Erythroblast (primary cell): Measurements from ENCODE around the gene ADAM12.

Experiments used
- DNase-seq, 2 experiments: peaks; one replicate each; lab custom pipeline; 2025; lab: John Stamatoyannopoulos, UW
- GATA1 ChIP-seq: IDR thresholded peaks from 2 replicates; pipeline ENCODE4 v1.6.1; 2011; ENCODE audit warnings: low read depth, mild to moderate bottlenecking, control low read depth, low read length, moderate library complexity
- POLR2A ChIP-seq: IDR thresholded peaks from 2 replicates; pipeline ENCODE4 v1.6.1; 2011; ENCODE audit warnings: mild to moderate bottlenecking, low read length

ADAM12 gene

DNA sequence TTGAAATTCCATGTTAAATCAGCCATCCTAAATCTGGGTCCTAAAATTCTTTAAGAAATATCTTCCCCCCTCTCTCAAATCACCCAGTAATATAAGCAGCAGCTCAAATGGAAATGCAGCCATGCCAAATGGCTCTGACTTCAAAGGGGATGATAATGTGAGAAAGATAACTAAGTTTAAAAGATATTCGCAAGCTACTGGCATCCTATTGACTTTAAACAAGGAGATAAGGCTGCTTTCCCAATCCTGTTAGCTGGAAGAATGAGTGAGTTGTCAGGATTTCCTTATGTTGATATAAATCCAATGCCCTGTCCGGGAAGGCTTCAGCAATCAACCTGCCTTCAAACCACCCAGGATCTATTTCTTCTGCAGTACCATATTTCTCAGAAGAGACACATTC, 320.0 kb downstream of the ADAM12 start:
- TF ChIP-seq GATA1: no peak
- no peak for TF ChIP-seq POLR2A

DNA sequence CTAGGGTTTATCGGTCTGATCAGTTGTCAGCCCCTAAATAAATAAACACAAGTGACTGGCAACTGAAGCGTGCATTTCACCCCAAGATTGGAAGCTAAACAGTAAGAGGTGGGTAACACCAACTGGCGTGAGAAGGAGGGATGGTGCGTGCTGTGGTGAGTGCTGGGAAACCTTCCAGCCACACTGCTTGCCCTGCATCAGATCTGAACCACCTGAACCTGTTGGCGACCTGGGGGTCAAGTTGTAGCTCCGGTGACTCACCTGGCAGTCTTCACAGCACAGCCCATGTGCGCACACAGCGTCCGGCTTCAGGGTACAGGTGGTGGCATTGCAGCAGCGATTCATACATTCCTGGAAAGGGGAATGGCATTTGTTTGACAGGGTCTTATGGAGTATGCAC, 321.8 kb downstream of the ADAM12 start:
- TF ChIP-seq POLR2A (no peak), GATA1 (no peak)
- no peak for DNase-seq

More for the DNA sequence above, 320.0 kb downstream of the ADAM12 start:
- DNase-seq: no peak

DNA sequence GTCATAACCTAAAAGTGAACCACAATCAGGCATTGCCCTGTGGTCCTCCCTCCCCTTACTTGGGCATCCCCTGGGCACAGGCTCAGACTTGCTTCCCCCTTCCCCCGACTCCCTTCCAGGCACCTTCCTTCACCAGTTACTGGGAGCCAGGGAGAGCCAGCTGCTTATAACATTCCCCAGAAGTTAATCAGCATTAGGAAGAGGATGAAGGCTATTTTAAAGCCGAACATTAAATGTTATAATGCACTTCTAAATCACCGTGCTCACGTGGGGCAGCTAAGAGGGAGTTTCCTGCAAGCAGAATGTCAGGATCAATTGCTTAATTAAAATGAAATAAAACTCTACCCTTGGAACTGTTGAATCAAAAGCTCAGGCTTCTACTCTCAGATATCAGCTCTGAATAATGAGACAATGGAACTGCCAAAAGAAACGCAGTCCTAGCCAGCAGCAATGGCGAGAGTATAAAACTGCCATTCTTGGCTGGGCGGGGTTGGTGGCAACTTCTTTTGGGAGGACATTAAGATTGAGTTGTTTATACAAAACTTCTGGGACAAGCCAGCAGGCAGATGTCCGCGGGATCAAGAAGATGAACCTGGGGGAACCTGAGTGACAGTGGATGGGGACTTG, 322.4 kb downstream of the ADAM12 start:
- no peak for TF ChIP-seq GATA1
- TF ChIP-seq POLR2A: no peak
- no peak for DNase-seq

DNA sequence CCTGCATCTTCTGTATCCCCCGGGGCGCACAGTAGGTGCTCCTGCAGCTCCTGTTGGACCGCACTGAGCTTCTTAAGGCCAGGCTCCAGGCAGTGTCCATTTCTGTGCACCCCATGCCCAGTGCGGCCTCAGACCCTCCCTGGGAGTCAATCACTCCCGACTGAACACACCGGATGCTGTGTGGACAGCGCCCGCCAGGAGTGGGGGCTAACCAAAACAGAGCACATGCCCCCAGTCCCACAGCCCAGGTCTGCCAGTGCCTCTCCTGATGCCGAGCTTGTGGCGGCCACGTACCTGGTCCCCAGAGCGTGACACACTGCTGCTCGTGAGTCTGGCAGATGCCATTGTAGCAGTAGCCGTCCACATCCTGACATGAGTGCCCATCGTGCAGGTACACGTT, 323.8 kb downstream of the ADAM12 start:
- DNase-seq: no peak
- no peak for TF ChIP-seq POLR2A
- no peak for TF ChIP-seq GATA1

DNA sequence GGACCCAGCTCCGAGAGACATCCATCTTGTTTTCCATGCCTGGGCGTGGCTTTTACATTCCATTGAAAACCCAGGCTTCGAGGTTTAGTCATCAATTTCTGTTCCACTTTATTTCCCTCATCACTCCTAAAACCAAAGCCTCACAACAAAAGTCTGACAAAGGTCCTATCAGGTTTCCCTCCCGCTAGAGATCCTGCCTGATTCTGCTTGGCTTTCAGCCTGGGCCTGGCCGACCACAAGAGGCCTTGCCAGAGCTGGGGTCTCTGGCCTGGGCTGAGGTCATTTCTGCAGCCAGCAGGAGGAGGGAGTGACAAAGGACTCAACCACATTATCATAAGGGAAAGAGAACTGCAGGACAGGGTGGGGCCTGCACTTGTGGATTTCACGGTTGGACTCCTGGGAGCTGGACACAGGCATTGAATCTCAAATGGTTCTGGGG, 324.9 kb downstream of the ADAM12 start:
- TF ChIP-seq POLR2A (no peak), GATA1 (no peak)
- DNase-seq: no peak

DNA sequence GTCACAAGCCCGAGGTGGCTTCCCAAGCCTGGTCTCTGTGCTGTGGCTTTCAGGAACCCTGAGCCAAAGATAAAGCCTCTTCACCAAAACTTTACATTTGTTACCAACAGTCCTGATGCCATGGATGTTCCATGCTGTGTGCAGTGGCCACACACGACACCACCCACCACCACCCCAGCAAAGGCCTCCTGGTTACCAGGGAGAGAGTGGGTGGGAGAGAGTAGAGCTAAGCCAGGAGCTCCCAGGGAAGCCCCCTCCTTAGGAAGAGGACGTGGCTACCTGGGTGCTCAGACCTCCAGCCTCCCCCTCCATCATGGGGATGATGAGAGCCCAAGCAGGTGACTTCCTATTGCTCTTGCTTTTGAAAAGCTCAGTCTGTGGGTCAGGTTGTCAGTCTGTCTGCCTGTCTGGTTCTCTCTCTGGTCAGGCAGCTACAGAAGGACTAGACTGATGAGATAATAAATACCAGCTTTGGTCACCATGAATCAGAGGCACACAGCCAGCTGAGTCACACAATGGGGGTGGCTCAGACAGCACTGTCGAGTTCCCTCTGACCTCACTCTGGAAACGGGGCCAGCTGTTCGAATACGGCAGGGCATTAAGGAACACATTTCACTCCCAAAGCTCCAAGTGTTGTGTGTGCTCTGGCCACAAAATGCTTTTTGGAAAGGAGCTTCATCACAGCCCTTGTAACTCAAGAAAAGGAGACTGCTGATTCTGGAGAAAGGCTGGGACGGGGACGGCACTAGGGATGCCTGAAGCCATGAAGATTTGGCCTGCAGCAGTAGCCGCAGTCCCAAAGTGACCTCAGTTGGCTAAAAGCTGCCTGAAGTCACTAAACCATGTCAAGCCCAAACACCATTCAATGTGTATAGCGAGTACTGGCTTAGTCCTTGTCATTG, 325.9 kb downstream of the ADAM12 start:
- TF ChIP-seq GATA1: no peak
- peak; percentile 19 for TF ChIP-seq POLR2A
- DNase-seq: peak in 1 of 2 experiments; percentile 31

DNA sequence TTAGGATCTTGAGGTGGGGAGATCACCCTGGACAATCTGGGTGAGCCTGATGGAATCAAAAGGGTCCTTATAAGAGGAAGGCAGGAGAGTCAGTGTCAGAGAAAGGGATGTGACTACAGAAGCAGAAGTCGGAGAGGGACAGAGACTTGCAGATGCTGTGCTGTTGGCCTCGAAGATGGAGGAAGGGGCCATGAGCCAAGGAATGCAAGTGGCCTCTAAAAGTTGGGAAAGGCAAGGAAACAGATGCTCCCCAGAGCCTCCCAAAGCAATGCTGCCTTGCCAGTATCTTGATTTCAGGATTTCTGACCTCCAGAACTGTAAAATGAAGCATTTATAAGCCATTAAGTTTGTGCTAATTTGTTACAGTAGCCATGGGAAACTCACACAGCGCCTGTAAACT, 326.8 kb downstream of the ADAM12 start:
- DNase-seq: no peak
- TF ChIP-seq GATA1 (no peak), POLR2A (no peak)

DNA sequence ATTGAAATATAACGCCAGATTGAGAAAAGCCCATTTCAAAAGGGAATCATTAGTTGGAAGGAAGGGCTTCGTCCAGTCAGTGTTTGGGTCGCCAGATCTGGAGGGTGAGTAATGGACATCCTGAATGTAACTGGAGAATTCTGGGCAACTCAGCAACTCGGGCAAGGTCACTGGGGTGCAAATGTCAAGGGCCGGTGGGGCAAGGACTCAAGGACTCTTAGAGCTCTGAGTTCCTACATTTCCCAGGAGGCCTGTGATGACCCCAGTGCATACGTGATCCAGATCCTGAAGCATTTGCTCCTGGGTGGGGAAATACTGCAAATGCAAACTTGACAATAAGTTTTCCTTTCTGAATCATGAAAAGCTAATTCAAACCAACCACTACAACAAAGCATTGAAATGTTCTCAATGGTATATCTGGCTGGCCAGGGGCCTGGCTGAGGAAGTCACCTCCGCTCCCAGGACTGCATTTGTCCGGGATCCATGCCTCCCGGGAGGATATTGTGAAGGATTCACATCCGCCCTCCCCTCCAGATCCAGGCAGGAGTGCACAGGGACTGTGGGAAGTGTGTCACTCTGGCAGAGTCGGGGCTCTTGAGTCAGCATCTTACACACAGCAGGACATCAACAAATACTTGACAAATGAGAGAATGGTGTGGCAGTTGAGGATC, 327.9 kb downstream of the ADAM12 start:
- TF ChIP-seq GATA1 (no peak), POLR2A (no peak)
- no peak for DNase-seq

DNA sequence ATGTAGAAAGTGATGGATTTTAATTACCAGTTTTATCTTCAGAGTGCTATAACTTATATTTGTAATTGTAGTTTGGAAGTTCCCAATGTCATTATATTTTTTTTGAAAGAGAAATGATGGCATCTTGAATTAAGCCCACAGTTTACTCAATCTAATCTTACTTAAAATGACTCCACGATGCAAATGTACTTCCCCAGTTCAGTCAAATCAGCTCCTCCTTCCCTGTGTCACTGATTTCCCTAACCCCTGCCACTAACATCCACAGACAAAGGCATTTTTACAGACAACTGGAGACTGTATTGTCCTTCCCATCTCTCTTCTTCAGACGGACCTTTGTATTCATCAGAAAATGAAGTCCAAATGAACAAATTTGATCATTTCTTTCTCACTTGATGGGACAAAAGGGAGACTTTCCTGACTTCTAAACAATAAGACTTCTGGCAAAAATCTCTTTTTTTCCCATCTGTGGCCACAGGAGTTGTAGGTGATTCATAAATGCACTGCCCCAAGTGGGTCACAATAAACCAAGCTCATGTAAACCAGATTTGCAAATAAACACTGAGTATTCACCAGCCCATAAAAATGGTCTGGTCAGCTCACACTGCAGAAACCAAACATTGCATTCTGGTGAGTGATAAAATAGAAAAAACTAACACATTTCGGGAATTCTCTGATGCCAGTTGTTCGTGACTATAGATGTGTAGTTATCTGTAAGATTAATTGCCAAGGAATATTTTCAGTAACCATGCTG, 329.0 kb downstream of the ADAM12 start:
- DNase-seq: no peak
- no peak for TF ChIP-seq GATA1
- no peak for TF ChIP-seq POLR2A

DNA sequence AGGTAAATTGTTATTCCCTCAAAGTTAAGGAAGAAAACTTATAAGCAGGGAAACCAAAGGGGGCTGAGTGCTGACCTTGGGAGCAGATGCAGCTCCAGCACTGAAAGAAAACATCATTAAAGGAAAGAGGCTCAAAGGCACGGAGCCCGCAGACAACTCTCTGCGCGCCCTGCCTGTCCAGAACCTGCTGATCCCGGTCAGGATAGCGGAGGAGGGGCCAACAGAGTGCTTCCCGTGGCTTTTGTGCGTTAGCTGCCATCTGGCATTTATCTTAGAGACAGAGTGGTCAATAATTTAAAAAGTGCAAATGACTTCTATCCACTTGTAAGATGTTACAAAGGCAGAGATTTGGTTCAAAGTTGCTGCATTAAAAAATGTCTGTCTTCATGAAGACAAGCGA, 329.8 kb downstream of the ADAM12 start:
- DNase-seq: no peak
- TF ChIP-seq GATA1: no peak
- no peak for TF ChIP-seq POLR2A

DNA sequence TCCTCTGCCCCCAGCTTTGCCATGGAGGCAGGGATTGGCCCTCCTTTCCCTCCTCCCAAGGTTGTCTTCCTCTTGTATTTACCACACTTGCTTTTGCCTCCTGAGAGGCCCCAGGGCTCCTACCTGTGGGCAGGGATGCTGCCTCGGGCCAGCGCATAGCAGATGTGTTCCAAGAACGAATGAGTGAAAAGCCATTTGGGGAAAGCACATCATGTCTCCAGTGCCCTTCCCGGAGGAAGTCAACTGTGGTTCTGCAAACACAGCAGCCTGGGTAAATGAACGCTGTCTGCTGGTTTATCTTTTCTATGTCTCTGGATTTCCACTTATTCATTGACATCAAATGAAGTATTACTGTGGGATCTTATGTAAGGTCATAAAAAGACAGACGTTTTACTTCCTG, 330.2 kb downstream of the ADAM12 start:
- no peak for DNase-seq
- TF ChIP-seq GATA1 (no peak), POLR2A (no peak)

DNA sequence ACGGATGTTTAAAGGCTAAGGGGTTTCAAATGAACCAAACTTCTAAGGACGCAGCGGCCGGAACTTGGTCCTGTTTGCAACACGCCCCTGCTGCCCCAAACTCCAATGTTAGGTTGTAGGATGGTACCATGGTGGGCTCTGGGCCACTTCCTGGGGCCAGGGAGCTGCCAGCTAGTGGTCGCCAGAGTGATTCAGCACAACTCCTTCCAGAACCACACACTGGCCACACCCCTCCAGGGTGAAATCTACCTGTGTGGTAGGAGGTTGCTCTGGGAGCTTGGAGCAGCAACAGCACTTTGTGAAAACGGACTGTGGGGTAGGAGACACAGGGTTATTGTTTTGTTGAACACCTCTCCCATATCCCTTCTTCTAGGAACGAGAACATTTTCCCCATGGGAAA, 330.8 kb downstream of the ADAM12 start:
- DNase-seq: no peak
- TF ChIP-seq POLR2A: no peak
- TF ChIP-seq GATA1: no peak

DNA sequence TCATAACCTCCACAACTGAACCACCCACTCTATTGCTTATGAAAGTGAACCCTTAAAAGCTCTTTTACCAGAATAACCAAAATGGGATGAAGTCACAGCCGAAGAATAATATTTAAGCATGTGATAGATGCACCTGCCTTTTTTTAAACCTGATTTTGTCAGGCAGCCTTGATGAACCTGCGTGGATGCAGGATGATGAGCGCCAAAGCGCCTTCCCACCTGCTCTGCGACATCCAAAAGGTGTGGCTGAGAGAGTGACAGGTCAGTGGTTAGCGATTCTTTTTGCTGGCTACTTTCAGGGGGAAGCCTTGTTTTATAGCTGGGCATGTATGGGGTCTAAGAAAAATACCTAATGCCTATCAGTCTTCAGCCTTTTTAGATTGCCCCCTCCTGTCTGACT, 334.1 kb downstream of the ADAM12 start:
- TF ChIP-seq POLR2A: no peak
- TF ChIP-seq GATA1: no peak
- DNase-seq: no peak

DNA sequence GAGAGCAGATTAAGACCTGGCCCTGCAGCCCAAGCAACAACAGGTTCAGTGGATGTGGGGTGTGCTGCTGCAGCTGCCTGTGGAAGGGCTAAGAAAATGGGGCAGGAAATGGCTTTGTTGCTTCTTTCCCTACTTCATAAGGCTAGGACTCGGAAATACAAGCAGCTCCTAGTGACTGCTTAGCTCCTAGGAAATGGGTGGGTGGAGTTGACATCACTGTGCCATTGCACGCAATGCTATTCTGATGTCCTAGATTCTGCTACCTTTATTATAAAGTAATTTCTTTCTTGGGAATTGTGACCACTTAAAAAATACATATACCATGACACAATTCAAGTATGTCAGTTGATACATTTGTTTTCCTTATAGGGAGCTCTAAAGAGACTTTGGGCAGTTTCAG, 336.1 kb downstream of the ADAM12 start:
- no peak for DNase-seq
- TF ChIP-seq GATA1 (no peak), POLR2A (no peak)
